Mononuclear cell (primary cell): ENCODE measurements around the gene ATP4B. TPM values are rescaled to one million over a fixed set of nuclear protein-coding genes. Genes with fewer than 3 reads are reported as not detected.

Experiments
- H3K27me3 ChIP-seq: 2 replicates; pipeline ENCODE4 v1.6.0; 2011; ENCODE audit warnings: low read length, control low read depth; ENCODE audit not compliant: insufficient read depth
- H3K4me1 ChIP-seq: 2 replicates; pipeline ENCODE4 v1.5.1; 2011; ENCODE audit warnings: mild to moderate bottlenecking, low read length, control low read depth; ENCODE audit not compliant: insufficient read depth
- H3K4me3 ChIP-seq: 2 replicates; pipeline ENCODE4 v1.5.1; 2011; ENCODE audit warnings: mild to moderate bottlenecking, low read length, moderate library complexity
- H3K9me3 ChIP-seq: 2 replicates; pipeline ENCODE4 v1.5.1; 2011; ENCODE audit warnings: low read depth, mild to moderate bottlenecking, control low read depth, low read length
- total RNA-seq: library from RNA; depleted of rRNA; stranded (reverse); fragments of >200 nt; gene quantifications from one replicate; pipeline ENCODE4 v1.2.3, GENCODE V29; 2012

The ATP4B gene
- total RNA-seq = not detected

DNA sequence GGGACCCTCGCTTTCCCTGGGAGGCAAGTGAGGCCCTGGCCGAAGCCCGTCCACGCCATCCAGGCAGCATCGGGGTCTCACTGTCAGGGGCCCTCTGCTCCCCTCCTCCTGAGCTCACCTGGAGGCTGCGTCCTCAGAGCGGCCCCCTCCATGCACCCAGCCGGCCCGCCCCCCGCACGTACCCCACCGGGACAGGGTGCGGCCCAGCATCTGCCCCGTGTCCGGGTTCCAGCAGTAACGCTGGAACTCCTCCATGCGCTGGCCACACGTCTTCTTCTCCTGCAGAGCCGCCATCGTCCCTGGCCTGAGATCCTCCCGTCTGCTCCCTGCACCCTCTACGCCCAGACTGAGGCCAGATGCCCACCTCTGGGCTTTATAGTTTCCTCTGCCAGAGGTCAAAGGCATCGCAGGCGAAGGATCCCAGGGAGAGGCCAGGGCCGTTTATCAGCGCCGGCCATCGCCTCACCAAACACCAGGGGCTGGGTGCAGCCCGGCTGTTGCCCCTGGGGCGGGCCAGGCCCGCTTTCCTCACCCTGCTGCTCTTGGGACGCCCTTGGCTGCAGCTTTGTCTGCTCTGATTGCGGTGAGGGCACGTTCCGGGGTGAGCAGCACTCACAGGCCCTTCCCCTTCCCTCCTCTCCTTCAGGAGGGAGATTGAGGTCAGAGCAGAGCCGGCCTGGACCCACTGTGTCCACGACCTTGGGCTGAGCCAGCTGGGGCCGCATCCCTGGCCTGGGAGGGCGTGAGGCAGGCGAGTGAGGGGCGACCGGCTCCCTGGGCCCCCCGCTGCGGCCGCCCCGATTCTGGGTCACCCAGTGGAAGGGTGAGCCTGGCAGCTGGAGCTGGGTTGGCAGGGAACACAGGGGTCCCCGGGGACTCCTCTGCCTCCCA is at the start of gene ATP4B:
Gene ATP4B (minus strand): TSS at position 348 of the 891 bp plus-strand sequence. CDS start 54 bp downstream, at position 294.
- Histone ChIP-seq H3K27me3 (no peaks in the 10 kb centered on the region), H3K9me3 (peaks cover 17% of the 10 kb centered on the region), H3K4me1 (no peaks in the 10 kb centered on the region), H3K4me3 (no peak within 1 kb of the TSS)

DNA sequence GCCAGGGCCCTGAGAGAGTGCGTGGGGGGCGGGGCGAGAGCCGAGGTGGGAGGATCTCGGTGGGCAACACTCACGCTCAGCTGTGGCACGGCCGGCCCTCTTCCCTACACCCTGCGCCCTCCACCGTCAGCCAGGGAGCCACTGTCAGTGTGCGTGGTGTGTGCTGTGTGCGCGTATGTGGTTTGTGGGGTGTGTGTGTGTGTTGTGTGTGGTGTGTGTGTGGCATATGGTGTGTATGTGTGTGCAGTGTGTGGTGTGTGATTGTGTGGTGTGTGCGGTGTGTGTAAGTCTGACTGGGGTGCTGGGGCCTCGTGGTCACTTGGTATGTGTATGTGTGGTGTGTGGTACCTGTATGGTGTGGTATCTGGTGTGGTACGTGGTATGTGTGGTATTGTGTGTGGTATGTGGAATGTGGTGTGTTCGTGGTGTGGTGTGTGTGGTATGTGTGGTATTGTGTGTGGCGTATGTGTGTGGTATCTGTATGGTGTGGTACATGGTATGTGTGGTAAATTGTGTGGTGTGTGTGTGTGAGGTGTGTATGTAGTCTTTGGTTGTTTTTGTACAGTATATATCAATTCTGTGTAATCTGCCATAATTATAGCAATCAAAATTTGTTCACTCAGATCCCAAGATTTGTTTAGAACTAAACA is 14.1 kb upstream of the ATP4B start:
- no peaks in the 10 kb centered on the region for H3K4me1 ChIP-seq
- no peak overlapping the region for H3K4me3 ChIP-seq
- no peaks in the 10 kb centered on the region for H3K27me3 ChIP-seq
- H3K9me3 ChIP-seq = no peaks in the 10 kb centered on the region

DNA sequence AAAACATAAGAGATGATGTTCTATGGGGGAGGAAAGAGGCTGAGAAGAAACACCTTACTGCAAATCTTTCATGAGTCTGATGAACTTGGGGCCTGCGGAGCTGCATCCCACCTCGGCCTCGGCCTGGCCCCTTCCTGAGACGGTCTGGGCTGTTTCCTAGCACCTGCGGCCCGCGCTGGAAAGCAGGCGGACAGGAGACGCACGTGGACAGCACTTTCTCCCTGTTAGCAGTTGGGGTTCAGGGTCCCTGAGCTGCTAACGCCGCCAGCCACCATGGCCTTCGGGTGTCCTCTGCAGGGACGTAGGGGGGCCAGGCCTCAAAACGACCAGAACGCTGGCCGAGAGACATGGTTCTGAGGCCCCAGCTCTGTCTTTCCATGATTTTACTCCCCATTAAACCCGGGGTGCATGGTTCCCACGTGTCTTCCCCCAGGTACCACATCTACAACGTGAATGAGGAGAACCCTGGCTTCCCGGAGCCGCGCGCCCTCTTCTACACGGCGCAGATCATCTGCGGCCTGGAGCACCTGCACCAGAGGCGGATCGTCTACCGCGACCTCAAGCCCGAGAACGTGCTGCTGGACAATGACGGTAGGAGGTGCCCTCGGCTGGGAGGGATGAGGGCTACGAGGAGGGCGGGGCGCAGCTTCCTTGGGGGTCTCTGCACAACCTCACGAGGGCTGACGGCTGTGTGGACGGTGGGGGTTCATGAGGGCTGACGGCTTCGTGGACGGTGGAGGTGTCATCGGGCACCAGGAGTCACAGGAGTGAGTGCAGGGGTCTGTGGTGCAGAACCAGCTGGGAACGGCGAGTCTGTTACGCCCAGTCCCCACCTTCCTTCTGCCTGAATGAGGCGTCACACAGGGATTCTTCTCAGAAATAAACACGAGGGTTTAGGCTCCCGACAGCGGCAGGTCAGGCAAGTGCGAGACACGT is 13.3 kb upstream of the ATP4B start:
- H3K4me3 ChIP-seq = no peak overlapping the region
- no peaks in the 10 kb centered on the region for H3K4me1 ChIP-seq
- no peaks in the 10 kb centered on the region for H3K27me3 ChIP-seq
- H3K9me3 ChIP-seq = no peaks in the 10 kb centered on the region

DNA sequence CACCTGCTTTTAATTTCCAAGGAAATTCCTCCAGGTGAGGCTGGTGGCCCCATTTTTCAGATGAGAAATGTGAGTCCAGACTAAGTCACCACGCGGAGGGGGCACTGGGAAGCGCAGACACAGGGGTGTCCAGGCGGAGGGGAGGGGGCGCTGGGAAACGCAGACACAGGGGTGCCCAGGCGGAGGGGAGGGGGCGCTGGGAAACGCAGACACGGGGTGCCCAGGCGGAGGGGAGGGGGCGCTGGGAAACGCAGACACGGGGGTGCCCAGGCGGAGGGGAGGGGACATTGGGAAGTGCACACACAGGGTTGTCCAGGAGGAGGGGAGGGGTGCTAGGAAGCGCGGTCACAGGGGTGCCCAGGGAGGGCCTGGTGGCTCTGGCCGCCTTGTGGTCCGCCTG is 12.5 kb upstream of the ATP4B start:
- H3K9me3 ChIP-seq = no peaks in the 10 kb centered on the region
- H3K4me1 ChIP-seq = no peaks in the 10 kb centered on the region
- H3K4me3 ChIP-seq = no peak overlapping the region
- no peaks in the 10 kb centered on the region for H3K27me3 ChIP-seq

DNA sequence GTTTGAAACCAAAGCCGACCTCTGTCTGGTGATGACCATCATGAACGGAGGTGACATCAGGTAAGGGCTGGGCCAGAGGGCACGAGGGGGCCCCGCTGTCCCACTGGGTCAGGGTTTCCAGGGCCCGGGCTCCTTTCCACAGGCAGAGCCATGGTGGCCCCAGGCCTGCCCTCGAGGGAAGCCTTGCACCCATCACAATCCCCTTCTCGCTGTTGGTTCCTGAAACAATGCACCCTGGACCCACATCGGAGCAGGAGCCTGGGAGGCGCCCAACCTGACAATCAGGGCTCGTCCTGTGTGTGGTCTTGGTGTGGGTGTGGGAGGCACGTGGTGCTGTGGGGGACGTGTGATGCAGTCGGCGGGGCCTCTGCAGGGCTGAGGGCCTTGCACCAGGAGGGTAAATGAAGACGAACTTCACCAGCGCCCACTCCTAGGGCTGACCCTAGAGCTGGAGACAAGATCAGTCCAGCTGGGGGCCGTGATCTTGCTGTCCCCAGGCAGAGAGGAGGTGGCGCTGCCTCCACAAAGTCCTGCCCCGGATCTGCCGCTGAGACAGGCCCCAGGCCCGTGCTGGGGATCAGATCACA is 11.8 kb upstream of the ATP4B start:
- H3K27me3 ChIP-seq = no peaks in the 10 kb centered on the region
- no peak overlapping the region for H3K4me3 ChIP-seq
- no peaks in the 10 kb centered on the region for H3K4me1 ChIP-seq
- no peaks in the 10 kb centered on the region for H3K9me3 ChIP-seq

DNA sequence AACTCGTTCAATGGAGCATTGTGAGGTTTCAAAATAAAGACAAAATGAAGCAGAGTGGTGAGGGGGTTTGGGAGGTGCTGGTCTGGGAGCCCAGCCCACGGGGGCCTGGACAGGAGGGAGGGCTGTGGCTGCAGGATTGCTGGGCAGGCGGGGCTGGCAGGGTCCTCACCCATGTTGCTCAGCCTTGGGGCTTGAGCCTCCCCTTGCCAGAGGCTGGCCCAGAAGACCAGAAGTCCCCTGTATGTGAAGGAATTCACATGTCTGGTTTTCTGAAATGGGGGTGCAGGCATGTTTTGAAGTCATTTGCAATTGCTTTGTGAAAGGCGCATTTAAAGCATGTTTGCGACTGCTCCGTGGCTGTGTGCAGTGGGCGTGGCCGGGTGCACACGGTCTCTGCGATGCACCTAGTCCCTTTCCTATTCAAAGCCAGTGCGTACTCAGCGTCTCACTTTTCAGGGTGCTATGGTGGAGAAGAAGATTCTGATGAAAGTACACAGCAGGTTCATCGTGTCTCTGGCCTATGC is 11.3 kb upstream of the ATP4B start:
- H3K9me3 ChIP-seq = no peaks in the 10 kb centered on the region
- H3K27me3 ChIP-seq = no peaks in the 10 kb centered on the region
- H3K4me1 ChIP-seq = no peaks in the 10 kb centered on the region
- no peak overlapping the region for H3K4me3 ChIP-seq

DNA sequence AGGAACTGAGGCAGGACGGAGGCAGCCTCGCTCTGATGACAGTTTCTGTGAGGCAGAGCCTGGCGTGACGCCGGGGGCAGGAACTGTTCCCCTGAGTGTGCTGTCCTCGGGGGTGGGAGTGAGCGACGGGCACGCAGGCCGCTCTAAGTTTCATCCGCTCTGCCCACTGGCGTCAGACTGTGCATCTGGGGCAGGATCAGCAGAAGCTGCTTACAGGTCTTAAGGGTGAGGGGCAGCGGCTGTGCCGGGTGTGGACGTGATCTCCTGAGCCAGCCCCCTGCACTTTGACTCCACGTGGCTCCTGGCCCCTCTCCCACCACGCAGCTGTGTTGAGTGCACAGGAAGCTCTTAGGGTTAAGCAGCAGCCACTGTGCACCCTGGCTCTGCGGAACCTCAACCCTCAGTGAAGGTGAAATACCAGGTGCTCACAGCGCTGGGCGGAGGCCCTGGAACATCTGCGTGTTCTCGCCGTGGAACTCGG is 10.5 kb upstream of the ATP4B start:
- H3K27me3 ChIP-seq = no peaks in the 10 kb centered on the region
- H3K4me3 ChIP-seq = no peak overlapping the region
- H3K9me3 ChIP-seq = no peaks in the 10 kb centered on the region
- H3K4me1 ChIP-seq = no peaks in the 10 kb centered on the region

DNA sequence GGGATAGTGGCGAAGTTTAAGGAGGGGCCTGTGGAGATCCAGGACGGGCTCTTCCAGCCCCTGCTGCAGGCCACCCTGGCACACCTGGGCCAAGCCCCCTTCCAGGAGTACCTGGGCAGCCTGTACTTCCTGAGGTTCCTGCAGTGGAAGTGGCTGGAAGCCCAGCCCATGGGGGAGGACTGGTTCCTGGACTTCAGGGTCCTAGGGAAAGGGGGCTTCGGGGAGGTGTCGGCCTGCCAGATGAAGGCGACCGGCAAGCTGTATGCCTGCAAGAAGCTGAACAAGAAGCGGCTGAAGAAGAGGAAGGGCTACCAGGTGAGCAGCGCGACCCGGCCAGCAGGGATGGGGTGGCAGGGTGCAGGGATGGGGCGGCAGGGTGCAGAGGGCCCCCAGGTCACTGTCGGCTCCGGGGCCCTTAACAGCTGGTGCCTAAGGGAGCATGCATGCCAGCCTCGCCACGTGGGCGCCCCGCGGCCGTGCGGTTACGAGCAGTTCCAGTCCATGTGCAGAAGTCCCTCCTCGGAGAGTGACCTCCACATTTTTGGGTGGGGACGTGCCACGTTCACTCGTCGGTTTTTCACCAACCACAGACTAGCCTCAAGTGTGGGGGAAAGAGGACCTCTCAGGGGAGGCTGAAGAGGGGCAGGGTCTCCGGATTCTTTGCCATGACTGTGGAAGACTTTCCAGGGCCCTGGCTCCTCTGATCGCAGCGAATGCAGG is 9.9 kb upstream of the ATP4B start:
- Histone ChIP-seq H3K9me3 (no peaks in the 10 kb centered on the region), H3K4me3 (no peak overlapping the region), H3K27me3 (no peaks in the 10 kb centered on the region), H3K4me1 (no peaks in the 10 kb centered on the region)

DNA sequence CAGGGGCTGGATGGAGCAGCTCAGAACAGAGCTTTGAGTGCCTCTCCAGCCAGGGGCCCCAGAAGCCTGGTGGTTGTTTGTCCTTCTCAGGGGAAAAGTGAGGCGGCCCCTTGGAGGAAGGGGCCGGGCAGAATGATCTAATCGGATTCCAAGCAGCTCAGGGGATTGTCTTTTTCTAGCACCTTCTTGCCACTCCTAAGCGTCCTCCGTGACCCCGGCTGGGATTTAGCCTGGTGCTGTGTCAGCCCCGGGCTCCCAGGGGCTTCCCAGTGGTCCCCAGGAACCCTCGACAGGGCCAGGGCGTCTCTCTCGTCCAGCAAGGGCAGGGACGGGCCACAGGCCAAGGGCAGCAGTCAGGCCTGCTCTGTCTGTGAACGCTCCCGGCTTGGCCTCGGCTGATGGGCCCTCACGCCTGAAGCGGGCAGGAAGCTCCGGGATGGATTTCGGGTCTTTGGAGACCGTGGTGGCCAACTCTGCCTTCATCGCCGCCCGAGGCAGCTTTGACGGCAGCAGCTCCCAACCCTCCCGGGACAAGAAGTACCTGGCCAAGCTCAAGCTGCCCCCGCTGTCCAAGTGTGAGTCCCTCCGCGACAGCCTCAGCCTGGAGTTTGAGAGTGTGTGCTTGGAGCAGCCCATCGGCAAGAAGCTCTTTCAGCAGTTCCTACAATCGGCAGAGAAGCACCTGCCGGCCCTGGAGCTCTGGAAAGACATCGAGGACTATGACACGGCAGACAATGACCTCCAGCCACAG is 9.1 kb upstream of the ATP4B start, which contains the start of gene GRK1:
Gene GRK1 (plus strand): TSS at position 269 of the 751 bp plus-strand sequence. CDS start 168 bp downstream, at position 437.
- Histone ChIP-seq H3K9me3 (peaks cover 2% of the 10 kb centered on the region), H3K27me3 (no peaks in the 10 kb centered on the region), H3K4me1 (no peaks in the 10 kb centered on the region)

DNA sequence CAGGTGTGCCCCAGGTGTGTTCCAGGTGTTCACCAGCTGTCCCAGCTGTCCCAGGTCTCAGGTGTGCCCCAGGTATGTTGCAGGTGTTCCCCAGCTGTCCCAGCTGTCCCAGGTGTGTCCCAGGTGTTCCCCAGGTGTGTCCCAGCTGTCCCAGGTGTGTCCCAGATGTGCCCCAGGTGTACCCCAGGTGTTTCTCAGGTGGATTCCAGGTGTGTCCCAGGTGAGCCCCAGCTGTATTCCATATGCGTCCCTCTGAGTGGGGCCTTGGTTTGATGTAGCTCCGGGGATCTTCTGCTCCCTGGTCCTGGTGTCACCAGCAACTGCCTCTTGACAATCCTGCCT is 8.3 kb upstream of the ATP4B start:
- peaks cover 11% of the 10 kb centered on the region for H3K9me3 ChIP-seq
- no peaks in the 10 kb centered on the region for H3K27me3 ChIP-seq
- H3K4me1 ChIP-seq = no peaks in the 10 kb centered on the region
- no peak overlapping the region for H3K4me3 ChIP-seq

More for the DNA sequence above, 9.1 kb upstream of the ATP4B start, which contains the start of gene GRK1:
- H3K4me3 ChIP-seq = no peak within 1 kb of the TSS

DNA sequence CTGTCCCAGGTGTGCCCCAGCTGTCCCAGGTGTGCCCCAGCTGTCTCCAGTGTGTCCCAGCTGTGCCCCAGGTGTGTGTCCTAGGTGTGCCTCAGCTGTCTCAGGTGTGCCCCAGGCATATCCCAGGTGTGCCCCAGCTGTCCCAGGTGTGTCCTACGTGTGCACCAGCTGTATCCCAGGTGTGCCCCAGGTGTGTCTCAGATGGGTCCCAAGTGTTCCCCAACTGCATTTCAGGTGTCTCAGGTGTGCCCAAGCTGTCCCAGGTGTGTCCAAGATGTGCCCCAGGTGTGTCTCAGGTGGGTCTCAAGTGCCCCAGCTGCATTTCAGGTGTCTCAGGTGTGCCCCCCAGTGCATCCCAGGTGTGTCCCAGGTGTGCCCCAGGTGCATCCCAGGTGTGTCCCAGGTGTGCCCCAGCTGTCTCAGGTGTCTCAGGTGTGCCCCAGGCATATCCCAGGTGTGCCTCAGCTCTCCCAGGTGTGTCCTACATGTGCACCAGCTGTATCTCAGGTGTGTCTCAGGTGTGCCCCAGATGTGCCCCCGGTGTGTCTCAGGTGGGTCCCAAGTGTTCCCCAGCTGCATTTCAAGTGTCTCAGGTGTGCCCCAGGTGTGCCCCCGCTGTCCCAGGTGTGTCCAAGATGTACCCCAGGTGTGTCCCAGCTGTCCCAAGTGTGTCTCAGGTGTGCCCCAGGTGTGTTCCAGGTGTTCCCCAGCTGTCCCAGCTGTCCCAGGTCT is 7.8 kb upstream of the ATP4B start:
- Histone ChIP-seq H3K9me3 (peaks cover 16% of the 10 kb centered on the region), H3K4me3 (no peak overlapping the region), H3K27me3 (no peaks in the 10 kb centered on the region), H3K4me1 (no peaks in the 10 kb centered on the region)

DNA sequence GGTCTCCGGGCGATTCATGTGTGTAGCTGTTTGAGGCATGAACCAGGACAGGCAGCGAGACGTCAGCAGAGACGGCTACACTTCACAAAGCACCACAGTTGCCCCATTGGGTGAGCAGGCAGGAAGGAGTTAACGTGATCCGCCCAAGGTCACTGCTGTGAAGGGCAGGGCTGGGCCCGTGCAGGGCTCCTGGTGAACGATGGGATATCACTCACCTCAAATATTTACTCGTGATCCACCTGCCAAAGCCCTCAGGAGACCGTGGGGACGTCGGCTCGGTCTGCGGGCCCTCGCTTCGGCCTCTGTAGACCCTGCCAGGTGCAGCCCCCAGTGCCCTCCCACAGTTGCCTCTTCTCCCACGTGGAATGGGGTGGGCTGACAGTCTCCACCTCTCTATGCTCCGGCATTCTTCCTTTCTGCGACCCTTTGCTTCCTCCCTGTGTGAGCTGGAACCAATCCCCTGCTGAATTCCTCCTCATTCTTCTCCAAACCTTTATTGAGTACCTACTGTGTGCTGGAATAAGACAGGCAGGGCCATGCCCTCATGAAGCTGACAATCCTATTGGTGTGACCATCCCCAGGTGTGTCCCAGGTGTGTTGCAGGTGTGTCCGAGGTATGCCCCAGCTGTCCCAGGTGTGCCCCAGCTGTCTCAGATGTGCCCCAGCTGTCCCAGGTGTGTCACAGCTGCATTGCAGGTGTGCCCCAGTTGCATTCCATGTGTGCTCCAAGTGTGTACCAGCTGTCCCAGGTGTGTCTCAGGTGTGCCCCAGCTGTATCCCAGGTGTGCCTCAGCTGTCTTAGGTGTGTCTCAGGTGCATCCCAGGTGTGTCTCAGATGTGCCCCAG is 7.0 kb upstream of the ATP4B start:
- peaks cover 17% of the 10 kb centered on the region for H3K9me3 ChIP-seq
- no peaks in the 10 kb centered on the region for H3K27me3 ChIP-seq
- no peaks in the 10 kb centered on the region for H3K4me1 ChIP-seq
- no peak overlapping the region for H3K4me3 ChIP-seq
